GM21619 (cell line): ENCODE measurements around the gene ZRANB2.

Experiments
- ATAC-seq: cut with Tn5 transposase; IDR thresholded peaks from one replicate; pipeline ENCODE4 v1.9.1; 2021; ENCODE audit not compliant: unreplicated experiment

ZRANB2 gene

GRCh38 chr1:71071720-71072119 lies 9.1 kb downstream of the ZRANB2 start:
- ATAC-seq, result no peak

GRCh38 chr1:71068325-71069240 lies 12.3 kb downstream of the ZRANB2 start:
- ATAC-seq, result peak; percentile 95

GRCh38 chr1:71054791-71055190 lies 26.0 kb downstream of the ZRANB2 start:
- no peak for ATAC-seq

- ATAC-seq, result no peak
Measured at GRCh38 chr1:71054281-71054731, 26.5 kb downstream of the ZRANB2 start.

- ATAC-seq, result no peak
Measured at GRCh38 chr1:71053758-71054157, 27.1 kb downstream of the ZRANB2 start.

- no peak for ATAC-seq
Measured at GRCh38 chr1:71053146-71053545, 27.7 kb downstream of the ZRANB2 start.

- peak; percentile 62 for ATAC-seq
Measured at GRCh38 chr1:71049951-71050598, 30.8 kb downstream of the ZRANB2 start.

GRCh38 chr1:71047635-71048607 lies 32.9 kb downstream of the ZRANB2 start, which contains the start of gene PTGER3:
PTGER3 (minus strand) TSS chr1:71047816; CDS start chr1:71047577, 239 bp downstream.
- ATAC-seq, result no peak

GRCh38 chr1:71046891-71047634 lies 33.8 kb downstream of the ZRANB2 start:
- ATAC-seq, result no peak

- no peak for ATAC-seq
Measured at GRCh38 chr1:71045463-71046028, 35.3 kb downstream of the ZRANB2 start.

GRCh38 chr1:71044833-71045232 lies 36.0 kb downstream of the ZRANB2 start:
- ATAC-seq, result no peak

- ATAC-seq, result no peak
Measured at GRCh38 chr1:71043065-71043464, 37.8 kb downstream of the ZRANB2 start.

GRCh38 chr1:71041806-71042205 lies 39.0 kb downstream of the ZRANB2 start:
- no peak for ATAC-seq

- ATAC-seq, result no peak
Measured at GRCh38 chr1:71039661-71040262, 41.1 kb downstream of the ZRANB2 start.

GRCh38 chr1:71038942-71039341 lies 41.9 kb downstream of the ZRANB2 start:
- no peak for ATAC-seq

- no peak for ATAC-seq
Measured at GRCh38 chr1:71037829-71038620, 42.8 kb downstream of the ZRANB2 start.

GRCh38 chr1:71037066-71037465 lies 43.8 kb downstream of the ZRANB2 start:
- no peak for ATAC-seq

- ATAC-seq, result no peak
Measured at GRCh38 chr1:71033136-71033535, 47.7 kb downstream of the ZRANB2 start.

GRCh38 chr1:71031426-71031825 lies 49.4 kb downstream of the ZRANB2 start:
- ATAC-seq, result no peak
